GM18520 (cell line): ENCODE measurements around the gene PDK1.
A peak's percentile ranks its signal among the peaks of the same experiment; 100 is the strongest.
"Not testable (repeated sequence)": the region's sequence is repeated elsewhere in the genome, so short reads cannot be mapped to it uniquely, and the experiment has no call there.

Experiments used
- ATAC-seq: cut with Tn5 transposase; IDR thresholded peaks from one replicate; pipeline ENCODE4 v1.9.1; 2021; ENCODE audit not compliant: unreplicated experiment

The PDK1 gene

GRCh38 chr2:172552547-172553291 lies 3.2 kb upstream of the PDK1 start:
- ATAC-seq, result no peak

GRCh38 chr2:172554352-172555271 lies 1.3 kb upstream of the PDK1 start:
- no peak for ATAC-seq

- no peak for ATAC-seq
Observed at GRCh38 chr2:172555272-172555521, 693 bp upstream of the PDK1 start.

GRCh38 chr2:172556284-172557033 lies 569 bp downstream of the PDK1 start:
- peak; percentile 37 for ATAC-seq

- ATAC-seq, result no peak
Observed at GRCh38 chr2:172558372-172558771, 2.5 kb downstream of the PDK1 start.

GRCh38 chr2:172560721-172561120 lies 4.8 kb downstream of the PDK1 start:
- ATAC-seq, result no peak

GRCh38 chr2:172561270-172561669 lies 5.4 kb downstream of the PDK1 start:
- ATAC-seq, result no peak

GRCh38 chr2:172562298-172562697 lies 6.4 kb downstream of the PDK1 start:
- ATAC-seq, result no peak

- ATAC-seq, result no peak
Observed at GRCh38 chr2:172564376-172564775, 8.5 kb downstream of the PDK1 start.

GRCh38 chr2:172571245-172571644 lies 15.4 kb downstream of the PDK1 start:
- ATAC-seq, result no peak

GRCh38 chr2:172572981-172573380 lies 17.1 kb downstream of the PDK1 start:
- ATAC-seq, result no peak

GRCh38 chr2:172574965-172575364 lies 19.1 kb downstream of the PDK1 start:
- ATAC-seq, result no peak

GRCh38 chr2:172578054-172578453 lies 22.2 kb downstream of the PDK1 start:
- ATAC-seq, result no peak

GRCh38 chr2:172578860-172579512 lies 23.1 kb downstream of the PDK1 start:
- ATAC-seq, result no peak

GRCh38 chr2:172580544-172580943 lies 24.7 kb downstream of the PDK1 start:
- no peak for ATAC-seq

GRCh38 chr2:172582656-172583055 lies 26.8 kb downstream of the PDK1 start:
- no peak for ATAC-seq

GRCh38 chr2:172586245-172586891 lies 30.5 kb downstream of the PDK1 start:
- ATAC-seq, result no peak

GRCh38 chr2:172587231-172587630 lies 31.3 kb downstream of the PDK1 start:
- ATAC-seq, result not testable (repeated sequence)

- ATAC-seq, result no peak
Observed at GRCh38 chr2:172588931-172589330, 33.0 kb downstream of the PDK1 start.

- not testable (repeated sequence) for ATAC-seq
Observed at GRCh38 chr2:172591386-172591785, 35.5 kb downstream of the PDK1 start.

- not testable (repeated sequence) for ATAC-seq
Observed at GRCh38 chr2:172592190-172592589, 36.3 kb downstream of the PDK1 start.
